ENCODE data around the gene FOXP1.

FOXP1 gene

GRCh38 chr3:71206305-71207165 lies 377.0 kb downstream of the FOXP1 start:
- no peak for DNase-seq
- Histone ChIP-seq H3K4me3 (ENCODE audit: low read depth, low read length) (no peak overlapping the region), H3K9me3 (ENCODE audit: severe bottlenecking) (no peaks in the 10 kb centered on the region), H3K27me3 (ENCODE audit: insufficient read depth, low read depth, severe bottlenecking) (no peaks in the 10 kb centered on the region), H3K27ac (no peak overlapping the region), H3K36me3 (no peaks in the 10 kb centered on the region)
- TF ChIP-seq, protein P1, sequence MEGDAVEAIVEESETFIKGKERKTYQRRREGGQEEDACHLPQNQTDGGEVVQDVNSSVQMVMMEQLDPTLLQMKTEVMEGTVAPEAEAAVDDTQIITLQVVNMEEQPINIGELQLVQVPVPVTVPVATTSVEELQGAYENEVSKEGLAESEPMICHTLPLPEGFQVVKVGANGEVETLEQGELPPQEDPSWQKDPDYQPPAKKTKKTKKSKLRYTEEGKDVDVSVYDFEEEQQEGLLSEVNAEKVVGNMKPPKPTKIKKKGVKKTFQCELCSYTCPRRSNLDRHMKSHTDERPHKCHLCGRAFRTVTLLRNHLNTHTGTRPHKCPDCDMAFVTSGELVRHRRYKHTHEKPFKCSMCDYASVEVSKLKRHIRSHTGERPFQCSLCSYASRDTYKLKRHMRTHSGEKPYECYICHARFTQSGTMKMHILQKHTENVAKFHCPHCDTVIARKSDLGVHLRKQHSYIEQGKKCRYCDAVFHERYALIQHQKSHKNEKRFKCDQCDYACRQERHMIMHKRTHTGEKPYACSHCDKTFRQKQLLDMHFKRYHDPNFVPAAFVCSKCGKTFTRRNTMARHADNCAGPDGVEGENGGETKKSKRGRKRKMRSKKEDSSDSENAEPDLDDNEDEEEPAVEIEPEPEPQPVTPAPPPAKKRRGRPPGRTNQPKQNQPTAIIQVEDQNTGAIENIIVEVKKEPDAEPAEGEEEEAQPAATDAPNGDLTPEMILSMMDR (IDR thresholded peaks at IDR 0.05; ENCODE audit: low read depth, low read length): no peak

DNA sequence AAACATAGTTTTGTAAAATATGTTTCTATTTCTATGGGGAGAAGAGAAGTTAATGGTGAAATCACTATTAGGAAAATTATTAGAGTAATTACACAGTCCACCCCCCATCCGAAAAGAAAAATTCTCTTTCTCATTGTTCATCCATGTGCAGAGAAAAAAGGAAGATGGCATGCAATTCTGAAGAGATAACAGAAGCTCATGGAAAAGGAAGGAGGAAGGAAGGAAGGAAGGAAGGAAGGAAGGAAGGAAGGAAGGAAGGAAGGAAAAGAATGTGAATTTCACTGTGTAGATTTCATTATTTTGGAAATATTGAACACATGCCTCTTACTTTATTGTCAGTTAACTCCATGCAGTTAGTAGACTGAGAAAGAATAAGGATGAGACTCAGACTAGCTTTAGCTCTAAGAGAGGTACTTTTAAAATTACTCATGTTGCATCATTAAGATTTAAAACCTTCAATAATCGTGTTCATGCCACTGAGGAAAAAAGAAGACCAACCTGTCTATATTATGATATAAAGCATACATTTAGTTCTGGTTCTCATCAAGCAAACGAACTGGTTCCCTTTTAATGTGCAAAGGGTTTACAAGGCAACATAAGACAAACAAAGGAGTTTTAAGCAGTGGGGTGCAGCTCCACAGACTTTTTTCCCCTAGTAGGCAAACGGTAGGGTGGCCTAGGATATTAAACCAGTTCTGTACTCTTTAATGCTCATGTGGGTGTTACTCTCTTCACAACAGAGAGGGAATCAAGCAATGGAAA lies 379.6 kb downstream of the FOXP1 start:
- DNase-seq: no peak
- H3K4me3 ChIP-seq (ENCODE audit: low read depth, low read length): no peak overlapping the region
- H3K27me3 ChIP-seq (ENCODE audit: insufficient read depth, low read depth, severe bottlenecking): no peaks in the 10 kb centered on the region
- no peak overlapping the region for H3K27ac ChIP-seq
- no peaks in the 10 kb centered on the region for H3K9me3 ChIP-seq (ENCODE audit: severe bottlenecking)
- H3K36me3 ChIP-seq: no peaks in the 10 kb centered on the region
- TF ChIP-seq, protein P1 (IDR thresholded peaks at IDR 0.05; ENCODE audit: low read depth, low read length): no peak

- H3K27ac ChIP-seq: no peak overlapping the region
Observed at GRCh38 chr3:71202848-71203533, 380.5 kb downstream of the FOXP1 start.

GRCh38 chr3:71201939-71202338 lies 381.6 kb downstream of the FOXP1 start:
- Histone ChIP-seq H3K27ac (no peak overlapping the region), H3K9me3 (ENCODE audit: severe bottlenecking) (no peaks in the 10 kb centered on the region), H3K27me3 (ENCODE audit: insufficient read depth, low read depth, severe bottlenecking) (no peaks in the 10 kb centered on the region), H3K36me3 (no peaks in the 10 kb centered on the region), H3K4me3 (ENCODE audit: low read depth, low read length) (no peak overlapping the region)
- DNase-seq: no peak
- TF ChIP-seq, protein P1 (IDR thresholded peaks at IDR 0.05; ENCODE audit: low read depth, low read length): no peak

More at GRCh38 chr3:71202848-71203533, 380.5 kb downstream of the FOXP1 start:
- Histone ChIP-seq H3K36me3 (no peaks in the 10 kb centered on the region), H3K4me3 (ENCODE audit: low read depth, low read length) (no peak overlapping the region), H3K27me3 (ENCODE audit: insufficient read depth, low read depth, severe bottlenecking) (no peaks in the 10 kb centered on the region), H3K9me3 (ENCODE audit: severe bottlenecking) (no peaks in the 10 kb centered on the region)
- TF ChIP-seq, protein P1 (IDR thresholded peaks at IDR 0.05; ENCODE audit: low read depth, low read length): no peak
- no peak for DNase-seq

DNA sequence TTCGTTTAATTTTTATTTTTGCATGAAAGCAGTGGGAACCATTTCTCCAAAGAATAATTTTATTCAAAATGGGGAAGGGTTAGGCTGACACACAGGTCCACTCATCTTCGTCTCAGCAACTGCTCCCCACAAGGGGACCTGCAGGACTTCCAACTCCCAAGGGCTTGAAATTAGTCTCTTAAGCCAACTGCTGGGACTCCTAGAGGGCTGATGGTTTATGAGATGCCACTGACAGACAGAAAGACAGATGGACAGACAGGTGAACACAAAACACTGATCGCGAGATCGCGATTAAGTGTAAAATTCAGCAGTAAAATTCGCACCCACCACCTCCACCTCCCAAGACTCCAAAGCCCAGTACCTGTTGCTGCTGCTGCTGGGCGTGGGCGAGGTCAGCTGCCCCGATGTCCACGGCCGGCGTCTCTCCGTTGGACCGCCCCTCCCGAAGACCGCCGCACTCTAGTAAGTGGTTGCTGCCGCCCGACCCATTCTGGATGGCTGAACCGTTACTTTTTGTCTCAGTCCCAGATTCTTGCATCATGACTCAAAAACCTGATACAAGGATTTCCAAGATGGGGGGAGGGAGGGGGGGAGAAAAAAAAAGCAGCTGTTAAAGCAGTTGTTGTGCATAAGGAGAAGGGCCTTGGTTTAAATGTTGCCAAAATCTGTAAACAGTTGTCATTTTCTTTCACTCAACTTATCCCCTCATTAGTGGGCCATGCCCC lies 385.5 kb downstream of the FOXP1 start:
- Histone ChIP-seq H3K36me3 (no peaks in the 10 kb centered on the region), H3K27ac (no peak overlapping the region), H3K9me3 (ENCODE audit: severe bottlenecking) (no peaks in the 10 kb centered on the region), H3K27me3 (ENCODE audit: insufficient read depth, low read depth, severe bottlenecking) (no peaks in the 10 kb centered on the region), H3K4me3 (ENCODE audit: low read depth, low read length) (no peak overlapping the region)
- TF ChIP-seq, protein P1 (IDR thresholded peaks at IDR 0.05; ENCODE audit: low read depth, low read length): no peak
- DNase-seq: no peak

Data from WERI-Rb-1 (cell line).